Subcutaneous adipose tissue (tissue), 4 donors: Measurements from ENCODE around the gene SLC4A9. TPM values are rescaled to one million over a fixed set of nuclear protein-coding genes. Genes with fewer than 3 reads are reported as not detected.

Experiments
- CTCF ChIP-seq: fragments of 450-650 bp; IDR thresholded peaks from one replicate; pipeline ENCODE4 v1.5.1; 2016; ENCODE audit warnings: low read depth, mild to moderate bottlenecking, control low read depth, antibody characterized with exemption, moderate library complexity
- total RNA-seq, 4 donors: library from RNA; depleted of rRNA; stranded (reverse); fragments of >200 nt; gene quantifications; one replicate each; pipeline ENCODE4 v1.1.0, GENCODE V29; 2016

The SLC4A9 gene
- total RNA-seq, 4 donors from 2014 or later = 0.17 to 0.22 TPM; not detected in 2

GRCh38 chr5:140388052-140388451 lies 28.1 kb downstream of the SLC4A9 start:
- no peak for TF ChIP-seq CTCF

- TF ChIP-seq CTCF = no peak
These were observed 31.3 kb downstream of the SLC4A9 start for GRCh38 chr5:140391312-140391711.

GRCh38 chr5:140391732-140392131 lies 31.7 kb downstream of the SLC4A9 start:
- no peak for TF ChIP-seq CTCF

- no peak for TF ChIP-seq CTCF
These were observed 33.7 kb downstream of the SLC4A9 start for GRCh38 chr5:140393738-140394137.

GRCh38 chr5:140398379-140398811 lies 38.4 kb downstream of the SLC4A9 start:
- TF ChIP-seq CTCF = no peak

GRCh38 chr5:140399979-140400729 lies 40.2 kb downstream of the SLC4A9 start:
- no peak for TF ChIP-seq CTCF

GRCh38 chr5:140400730-140401361 lies 40.9 kb downstream of the SLC4A9 start:
- TF ChIP-seq CTCF = no peak
